Esophagus squamous epithelium (tissue), 4 donors: Measurements from ENCODE around the gene TRIM62.

ENCODE experiments used
- CTCF ChIP-seq, 6 experiments: fragments of 450-650 bp in 4 of 6; fragments of 200-600 bp in 2 of 6; sonication (generic) in 2 of 6; IDR thresholded peaks; one replicate each; pipeline ENCODE4 v1.5.1; 2016 to 2019; ENCODE audit warnings: antibody characterized with exemption in 6 of 6, mild to moderate bottlenecking in 4 of 6, moderate library complexity in 4 of 6
- POLR2A ChIP-seq, 4 donors: fragments of 450-650 bp; IDR thresholded peaks; one replicate each; pipeline ENCODE4 v1.6.1; 2017; ENCODE audit warnings: antibody characterized with exemption in 4 of 4, mild to moderate bottlenecking in 4 of 4, moderate library complexity in 3 of 4

DNA sequence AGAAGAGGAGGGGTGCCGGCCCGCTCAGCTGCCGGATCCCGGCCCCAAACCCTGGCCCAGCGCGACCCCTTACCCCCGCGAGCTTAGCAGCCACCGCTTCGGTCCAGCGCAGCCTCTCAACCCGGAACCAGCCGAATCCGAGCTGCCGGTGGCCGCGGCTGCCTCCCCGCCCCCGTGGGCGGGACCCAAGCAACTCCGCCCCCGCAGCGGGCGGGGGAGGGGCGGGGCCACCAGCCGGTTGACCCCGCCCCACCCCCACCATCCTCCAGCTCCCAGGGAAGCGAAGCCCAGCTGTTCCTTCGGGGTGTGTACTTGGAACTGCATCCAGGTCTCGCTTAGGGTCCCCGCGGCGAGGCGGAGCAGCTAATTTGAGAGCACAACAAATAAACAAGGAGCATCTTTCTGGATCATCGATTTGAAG lies at the start of gene TRIM62:
- TF ChIP-seq POLR2A (IDR thresholded peaks at IDR 0.05) = peak in 2 of 4 donors; percentile 29 to 66
- TF ChIP-seq CTCF (IDR thresholded peaks at IDR 0.05) = peak in 1 of 6 experiments; percentile 8
